NCI-H1417 treated with DMSO at 0.1 percent for 48 hours (cell line): ENCODE data around the gene ST6GALNAC1.

ENCODE experiments used
- DNase-seq: peaks from one replicate; lab custom pipeline; 2025; lab: John Stamatoyannopoulos, UW

The ST6GALNAC1 gene

GRCh38 chr17:76575570-76575969 lies 68.0 kb downstream of the ST6GALNAC1 start:
- no peak for DNase-seq
